ENCODE results near the gene PDIA2. TPM values are rescaled to one million over a fixed set of nuclear protein-coding genes. Genes with fewer than 3 reads are reported as not detected.

Gene PDIA2
- total and polyA plus RNA-seq, 4 donors = 0.03 to 0.09 TPM; not detected in 2

GRCh38 chr16:273547-274421 is 9.2 kb upstream of the PDIA2 start:
- no peaks in the 10 kb centered on the region for H3K9me3 ChIP-seq (ENCODE audit: control insufficient read depth in 4 of 4, low read length in 3 of 4)
- WGBS = 74% methylated on average over 30 of the region's 30 CpGs
- TF ChIP-seq GABPA (IDR thresholded peaks at IDR 0.05 in 1 of 2, conservative IDR thresholded peaks at IDR 0.05 in 1 of 2) = no peak
- TF ChIP-seq ATF3 (IDR thresholded peaks at IDR 0.05) = no peak
- no peak for TF ChIP-seq NR2F2 (IDR thresholded peaks at IDR 0.05)
- TF ChIP-seq HNF4A (conservative IDR thresholded peaks at IDR 0.05) = no peak
- TF ChIP-seq ZBTB33 (IDR thresholded peaks at IDR 0.05) = no peak
- TF ChIP-seq MAX (IDR thresholded peaks at IDR 0.05) = no peak
- no peak for TF ChIP-seq REST (IDR thresholded peaks at IDR 0.05)
- no peak for TF ChIP-seq FOXA2 (IDR thresholded peaks at IDR 0.05)
- TF ChIP-seq CTCF (IDR thresholded peaks at IDR 0.05; ENCODE audit: low read depth, low read length, missing input control) = no peak
- no peak for TF ChIP-seq YY1 (IDR thresholded peaks at IDR 0.05)
- TF ChIP-seq JUND (IDR thresholded peaks at IDR 0.05) = no peak
- TF ChIP-seq SP1 (IDR thresholded peaks at IDR 0.05) = no peak
- H3K36me3 ChIP-seq (ENCODE audit: control insufficient read depth in 4 of 4, insufficient read depth in 3 of 4, low read depth in 1 of 4, low read length in 3 of 4) = peaks cover 0 to 1% (median 0%) of the 10 kb centered on the region in 4 donors
- peaks cover 0 to 4% (median 3%) of the 10 kb centered on the region in 4 donors for H3K27me3 ChIP-seq (ENCODE audit: control insufficient read depth in 4 of 4, insufficient read depth in 4 of 4, low read length in 3 of 4)
- peaks cover 0 to 5% (median 0%) of the 10 kb centered on the region in 4 donors for H3K4me1 ChIP-seq (ENCODE audit: control insufficient read depth in 4 of 4, insufficient read depth in 4 of 4, low read length in 3 of 4)
- no peak for DNase-seq (ENCODE audit: low spot score)
- H3K9ac ChIP-seq (ENCODE audit: low read depth in 1 of 2, low read length in 2 of 2) = no peak overlapping the region
- no peak overlapping the region for H3K4me3 ChIP-seq (ENCODE audit: low read depth in 1 of 3, low read length in 3 of 3)
- no peak overlapping the region for H3K27ac ChIP-seq (ENCODE audit: low read depth in 1 of 2, low read length in 2 of 2)
